IPS DF 19.7 (cell line): ENCODE data around the gene ST6GALNAC3.
"Not testable (repeated sequence)": the region's sequence is repeated elsewhere in the genome, so short reads cannot be mapped to it uniquely, and the experiment has no call there.

Experiments
- DNase-seq: peaks from one replicate; pipeline ENCODE4 v3.0.0-alpha.2; 2013; ENCODE audit warnings: low read depth, low spot score

Gene ST6GALNAC3

GRCh38 chr1:76337542-76338219 is 263.1 kb downstream of the ST6GALNAC3 start:
- no peak for DNase-seq

GRCh38 chr1:76340056-76340455 is 265.5 kb downstream of the ST6GALNAC3 start:
- no peak for DNase-seq

GRCh38 chr1:76341816-76342215 is 267.3 kb downstream of the ST6GALNAC3 start:
- DNase-seq: not testable (repeated sequence)

GRCh38 chr1:76343356-76343755 is 268.8 kb downstream of the ST6GALNAC3 start:
- no peak for DNase-seq

GRCh38 chr1:76351655-76352054 is 277.1 kb downstream of the ST6GALNAC3 start:
- no peak for DNase-seq

- no peak for DNase-seq
Measured at GRCh38 chr1:76352741-76353435, 278.3 kb downstream of the ST6GALNAC3 start.

- DNase-seq: no peak
Measured at GRCh38 chr1:76354236-76354635, 279.7 kb downstream of the ST6GALNAC3 start.

- DNase-seq: no peak
Measured at GRCh38 chr1:76366726-76367125, 292.2 kb downstream of the ST6GALNAC3 start.

GRCh38 chr1:76371941-76372340 is 297.4 kb downstream of the ST6GALNAC3 start:
- DNase-seq: no peak

- DNase-seq: no peak
Measured at GRCh38 chr1:76374086-76374485, 299.5 kb downstream of the ST6GALNAC3 start.

- DNase-seq: no peak
Measured at GRCh38 chr1:76377247-76377646, 302.7 kb downstream of the ST6GALNAC3 start.

GRCh38 chr1:76379506-76379905 is 305.0 kb downstream of the ST6GALNAC3 start:
- DNase-seq: no peak

GRCh38 chr1:76381450-76382097 is 307.0 kb downstream of the ST6GALNAC3 start:
- no peak for DNase-seq

GRCh38 chr1:76388261-76388660 is 313.7 kb downstream of the ST6GALNAC3 start:
- no peak for DNase-seq

GRCh38 chr1:76390456-76390855 is 315.9 kb downstream of the ST6GALNAC3 start:
- DNase-seq: no peak

GRCh38 chr1:76395059-76395458 is 320.5 kb downstream of the ST6GALNAC3 start:
- no peak for DNase-seq

GRCh38 chr1:76402128-76402527 is 327.6 kb downstream of the ST6GALNAC3 start:
- no peak for DNase-seq

GRCh38 chr1:76408303-76408702 is 333.8 kb downstream of the ST6GALNAC3 start:
- DNase-seq: no peak

GRCh38 chr1:76410499-76410898 is 336.0 kb downstream of the ST6GALNAC3 start:
- no peak for DNase-seq

- no peak for DNase-seq
Measured at GRCh38 chr1:76418531-76418930, 344.0 kb downstream of the ST6GALNAC3 start.

GRCh38 chr1:76419603-76420002 is 345.1 kb downstream of the ST6GALNAC3 start:
- DNase-seq: no peak

GRCh38 chr1:76425201-76426145 is 350.9 kb downstream of the ST6GALNAC3 start:
- DNase-seq: no peak
